Neutrophil (primary cell): ENCODE measurements around the gene ACTR6.

Experiments
- H3K27ac ChIP-seq: fragments of 200-600 bp; sonication (generic); 2 replicates; pipeline ENCODE4 v1.5.1; 2016; ENCODE audit warnings: mild to moderate bottlenecking, moderate library complexity
- H3K27me3 ChIP-seq: fragments of 200-600 bp; sonication (generic); 2 replicates; pipeline ENCODE4 v1.6.0; 2016; ENCODE audit warnings: mild to moderate bottlenecking
- H3K36me3 ChIP-seq: fragments of 200-600 bp; sonication (generic); 2 replicates; pipeline ENCODE4 v1.5.1; 2017
- H3K4me1 ChIP-seq, 2 experiments: fragments of 200-600 bp in 1 of 2; sonication (generic) in 1 of 2; 1 replicate in 1 of 2; 2 replicates in 1 of 2; pipeline versions ENCODE4 v1.5.1 to v1.6.1; 2013 to 2016; ENCODE audit warnings: low read depth in 1 of 2, low read length in 1 of 2, mild to moderate bottlenecking in 1 of 2, moderate library complexity in 1 of 2; ENCODE audit not compliant: control insufficient read depth in 1 of 2, insufficient read depth in 1 of 2
- H3K4me3 ChIP-seq, 2 experiments: fragments of 200-600 bp in 1 of 2; sonication (generic) in 1 of 2; 1 replicate in 1 of 2; 2 replicates in 1 of 2; pipeline ENCODE4 v1.5.1; 2013 to 2016; ENCODE audit warnings: low read depth in 1 of 2, low read length in 1 of 2, mild to moderate bottlenecking in 1 of 2, moderate library complexity in 1 of 2
- H3K9me3 ChIP-seq: fragments of 200-600 bp; sonication (generic); 2 replicates; pipeline ENCODE4 v1.5.1; 2016
- TF ChIP-seq, protein P1 (sequence below): fragments of 200-600 bp; sonication (generic); IDR thresholded peaks from 2 replicates; pipeline ENCODE4 v1.5.1; 2016; ENCODE audit warnings: antibody characterized with exemption

Gene ACTR6

DNA sequence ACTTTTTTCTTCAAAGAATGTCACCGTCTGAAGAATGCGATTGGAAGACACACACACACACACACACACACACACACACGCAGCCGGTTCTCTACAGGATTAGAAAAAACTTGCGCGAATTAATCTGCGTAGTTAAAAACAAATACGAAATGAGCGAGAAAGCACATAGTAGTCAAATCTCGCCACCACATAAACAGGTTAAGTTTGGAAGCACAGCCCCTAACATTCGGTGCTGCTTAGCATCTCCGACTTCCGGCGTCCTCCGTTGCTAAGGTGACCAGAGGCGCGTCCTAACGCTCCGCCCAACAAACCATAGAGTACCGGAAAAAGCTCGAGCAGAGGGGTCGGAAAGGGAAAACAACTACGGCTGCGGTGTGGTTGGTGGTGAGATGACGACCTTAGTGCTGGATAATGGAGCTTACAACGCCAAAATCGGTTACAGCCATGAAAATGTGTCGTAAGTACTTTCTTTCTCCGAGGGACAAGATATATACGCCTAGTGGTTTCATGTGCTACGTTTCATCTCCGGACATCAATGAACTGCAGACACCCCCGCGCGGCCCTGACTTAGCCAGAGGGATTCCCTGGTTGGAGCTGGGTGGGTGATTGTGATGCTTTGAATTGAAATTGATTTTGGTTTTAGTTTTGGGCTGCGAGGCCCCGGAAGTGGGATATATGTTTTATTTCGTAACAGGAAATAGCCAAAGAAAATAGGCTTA lies at the start of gene ACTR6:
Gene ACTR6 (plus strand): TSS at position 353 of the 719 bp plus-strand sequence. CDS start 37 bp downstream, at position 390.
- H3K27me3 ChIP-seq, result no peaks in the 10 kb centered on the region
- TF ChIP-seq, protein P1, sequence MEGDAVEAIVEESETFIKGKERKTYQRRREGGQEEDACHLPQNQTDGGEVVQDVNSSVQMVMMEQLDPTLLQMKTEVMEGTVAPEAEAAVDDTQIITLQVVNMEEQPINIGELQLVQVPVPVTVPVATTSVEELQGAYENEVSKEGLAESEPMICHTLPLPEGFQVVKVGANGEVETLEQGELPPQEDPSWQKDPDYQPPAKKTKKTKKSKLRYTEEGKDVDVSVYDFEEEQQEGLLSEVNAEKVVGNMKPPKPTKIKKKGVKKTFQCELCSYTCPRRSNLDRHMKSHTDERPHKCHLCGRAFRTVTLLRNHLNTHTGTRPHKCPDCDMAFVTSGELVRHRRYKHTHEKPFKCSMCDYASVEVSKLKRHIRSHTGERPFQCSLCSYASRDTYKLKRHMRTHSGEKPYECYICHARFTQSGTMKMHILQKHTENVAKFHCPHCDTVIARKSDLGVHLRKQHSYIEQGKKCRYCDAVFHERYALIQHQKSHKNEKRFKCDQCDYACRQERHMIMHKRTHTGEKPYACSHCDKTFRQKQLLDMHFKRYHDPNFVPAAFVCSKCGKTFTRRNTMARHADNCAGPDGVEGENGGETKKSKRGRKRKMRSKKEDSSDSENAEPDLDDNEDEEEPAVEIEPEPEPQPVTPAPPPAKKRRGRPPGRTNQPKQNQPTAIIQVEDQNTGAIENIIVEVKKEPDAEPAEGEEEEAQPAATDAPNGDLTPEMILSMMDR, result peak; percentile 46

DNA sequence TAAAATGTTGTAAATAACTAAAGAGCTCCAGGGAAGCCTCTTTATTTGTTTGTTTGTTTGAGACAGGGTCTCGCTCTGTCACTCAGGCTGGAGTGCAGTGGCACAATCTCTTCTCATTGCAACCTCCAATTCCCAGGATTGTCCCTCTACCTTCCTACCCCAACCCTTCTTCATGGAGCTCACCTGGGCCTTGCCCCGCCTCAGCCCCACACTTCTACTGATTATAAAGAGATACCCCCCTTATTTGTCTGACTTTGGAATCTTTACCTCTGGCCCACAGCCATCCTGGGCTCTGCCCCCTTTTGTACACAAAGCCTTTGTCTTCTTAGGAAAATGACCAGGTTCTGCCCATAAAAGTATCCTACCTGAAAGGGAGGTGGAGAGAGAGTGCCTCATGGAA lies 48.8 kb upstream of the ACTR6 start:
- no peaks in the 10 kb centered on the region for H3K36me3 ChIP-seq
- no peaks in the 10 kb centered on the region for H3K27me3 ChIP-seq
- H3K4me1 ChIP-seq, result peaks cover 0 to 3% of the 10 kb centered on the region in 2 experiments
- no peak overlapping the region for H3K27ac ChIP-seq
- no peaks in the 10 kb centered on the region for H3K9me3 ChIP-seq
- TF ChIP-seq, protein P1, result no peak
- H3K4me3 ChIP-seq, result no peak overlapping the region

More for the DNA sequence above, at the start of gene ACTR6:
- Histone ChIP-seq H3K36me3 (no peaks in the 10 kb centered on the region), H3K4me3 (peak within 1 kb of the TSS; percentile 83 to 97), H3K4me1 (peaks cover 18 to 24% of the 10 kb centered on the region in 2 experiments), H3K27ac (peak within 1 kb of the TSS; percentile 71), H3K9me3 (no peaks in the 10 kb centered on the region)

DNA sequence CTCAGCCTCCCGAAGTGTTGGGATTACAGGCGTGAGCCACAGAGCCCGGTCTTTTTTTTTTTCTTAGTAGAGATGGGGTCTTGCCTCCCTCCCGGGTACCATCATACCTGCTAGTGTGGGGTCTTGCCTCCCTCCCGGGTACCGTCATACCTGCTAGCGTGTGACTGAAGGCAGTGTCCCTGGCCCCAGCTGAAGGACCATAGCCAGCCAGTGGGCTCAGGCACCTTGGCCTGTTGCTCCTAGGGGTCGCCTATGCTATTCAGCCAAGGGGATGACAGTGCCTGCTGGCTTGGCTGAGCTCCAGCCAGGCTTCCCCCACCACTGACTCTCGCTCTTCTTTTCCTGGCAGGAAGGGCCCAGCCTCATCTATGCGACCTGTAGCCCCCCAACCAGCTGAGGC lies 47.5 kb upstream of the ACTR6 start:
- TF ChIP-seq, protein P1, result no peak
- Histone ChIP-seq H3K4me3 (no peak overlapping the region), H3K36me3 (no peaks in the 10 kb centered on the region), H3K9me3 (no peaks in the 10 kb centered on the region), H3K27me3 (no peaks in the 10 kb centered on the region), H3K27ac (no peak overlapping the region), H3K4me1 (peaks cover 0 to 3% of the 10 kb centered on the region in 2 experiments)

DNA sequence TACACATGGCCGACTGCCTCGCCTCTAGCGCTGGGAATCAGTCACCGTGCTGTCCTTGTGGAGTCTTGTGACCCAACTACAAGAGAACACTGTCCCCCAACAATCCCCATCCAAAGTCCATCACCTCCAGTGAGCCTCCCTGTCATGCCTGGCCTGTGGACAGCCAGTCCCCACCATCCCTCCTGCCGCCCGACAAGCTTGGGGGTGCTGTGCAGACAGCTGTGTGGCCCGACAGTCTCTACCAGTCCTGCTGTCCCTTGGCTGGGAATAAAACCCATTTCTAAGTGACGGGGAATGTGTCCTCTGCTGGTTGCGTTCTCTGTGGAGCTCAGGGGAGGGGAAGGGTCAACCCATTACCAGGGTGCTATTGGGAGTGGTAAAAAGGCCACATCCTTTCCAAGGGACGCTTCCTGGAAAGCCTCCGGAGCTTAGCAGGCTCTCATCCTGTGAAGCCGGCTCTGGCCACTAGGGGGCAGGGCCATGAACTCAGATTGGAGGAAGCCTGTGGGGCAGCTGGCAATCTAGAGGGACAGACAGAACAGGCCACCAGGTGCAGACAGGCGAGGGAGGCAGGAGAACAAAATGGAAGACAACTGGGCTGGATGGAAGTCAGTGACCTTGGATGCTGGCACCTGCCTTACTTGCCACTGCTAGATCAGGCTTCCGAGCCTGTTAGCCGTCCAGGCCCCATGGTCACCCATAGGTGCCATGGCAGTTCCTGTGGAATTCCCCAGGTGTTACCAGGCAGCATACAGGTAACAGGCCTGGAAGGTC lies 46.0 kb upstream of the ACTR6 start:
- no peaks in the 10 kb centered on the region for H3K27me3 ChIP-seq
- no peaks in the 10 kb centered on the region for H3K36me3 ChIP-seq
- H3K4me1 ChIP-seq, result peaks cover 0 to 3% of the 10 kb centered on the region in 2 experiments
- H3K27ac ChIP-seq, result no peak overlapping the region
- TF ChIP-seq, protein P1, result peak; percentile 93
- no peaks in the 10 kb centered on the region for H3K9me3 ChIP-seq
- no peak overlapping the region for H3K4me3 ChIP-seq

DNA sequence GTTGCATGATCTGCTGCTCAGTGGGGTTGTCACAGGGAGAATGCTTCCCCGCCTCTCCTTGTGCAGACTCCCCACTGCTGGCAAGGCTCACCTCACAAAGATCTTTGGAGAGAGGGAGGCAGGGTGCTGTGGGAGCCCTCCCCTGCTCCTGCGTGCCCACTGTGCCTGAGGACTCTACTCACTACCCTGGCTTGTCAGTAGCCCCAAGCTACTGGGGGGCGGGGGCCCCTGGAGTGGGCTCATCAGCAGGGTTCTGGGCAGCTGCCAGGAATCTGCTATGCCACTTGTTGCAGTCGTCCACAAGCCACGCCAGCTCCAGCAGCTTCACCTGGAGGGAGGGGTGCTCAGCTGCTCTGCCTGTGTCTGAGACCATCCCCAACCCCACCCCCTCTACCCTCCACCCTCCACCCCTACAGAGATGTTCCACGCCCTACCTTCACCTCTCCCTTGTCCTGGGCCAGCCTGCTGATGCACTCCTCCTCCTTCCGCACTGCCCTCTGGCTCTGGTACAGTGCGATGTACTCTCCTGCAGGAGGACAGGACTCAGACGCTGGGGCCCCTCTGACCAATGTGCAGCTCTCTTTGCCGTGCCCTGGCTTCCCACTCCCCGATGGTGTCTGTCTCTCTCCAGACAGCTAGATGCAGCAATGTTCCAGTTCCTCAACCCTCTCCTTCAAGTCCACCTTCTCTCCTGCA lies 43.7 kb upstream of the ACTR6 start:
- Histone ChIP-seq H3K27ac (no peak overlapping the region), H3K4me3 (no peak overlapping the region), H3K9me3 (no peaks in the 10 kb centered on the region), H3K27me3 (no peaks in the 10 kb centered on the region), H3K36me3 (peaks cover 3% of the 10 kb centered on the region), H3K4me1 (peaks cover 0 to 3% of the 10 kb centered on the region in 2 experiments)
- TF ChIP-seq, protein P1, result no peak
